SJSA1 (cell line): ENCODE results near the gene LPAR5. TPM values are rescaled to one million over a fixed set of nuclear protein-coding genes. Genes with fewer than 3 reads are reported as not detected.
A peak's percentile ranks its signal among the peaks of the same experiment; 100 is the strongest.

ENCODE experiments used
- DNase-seq, 2 experiments: peaks; one replicate each; pipeline ENCODE4 v3.0.0-alpha.2; 2015 to 2020; ENCODE audit warnings: low spot score in 2 of 2, low read depth in 1 of 2
- H3K27ac ChIP-seq: fragments of 250-450 bp; sonication (Bioruptor Pico); 2 replicates; pipeline ENCODE4 v1.5.1; 2020; ENCODE audit warnings: mild to moderate bottlenecking, moderate library complexity
- H3K27me3 ChIP-seq: fragments of 250-450 bp; sonication (Bioruptor Pico); replicated peaks from 2 replicates; pipeline ENCODE4 v1.5.1; 2020; ENCODE audit warnings: mild to moderate bottlenecking, moderate library complexity
- H3K36me3 ChIP-seq: fragments of 250-450 bp; sonication (Bioruptor Pico); 2 replicates; pipeline ENCODE4 v1.5.1; 2020; ENCODE audit warnings: mild to moderate bottlenecking
- H3K4me1 ChIP-seq: fragments of 250-450 bp; sonication (Bioruptor Pico); replicated peaks from 2 replicates; pipeline ENCODE4 v1.6.1; 2021; ENCODE audit warnings: mild to moderate bottlenecking
- H3K4me3 ChIP-seq: fragments of 250-450 bp; sonication (Bioruptor Pico); 2 replicates; pipeline ENCODE4 v1.5.1; 2020; ENCODE audit warnings: mild to moderate bottlenecking
- H3K9me3 ChIP-seq: fragments of 250-450 bp; sonication (Bioruptor Pico); replicated peaks from 2 replicates; pipeline ENCODE4 v1.5.1; 2020; ENCODE audit warnings: mild to moderate bottlenecking
- total RNA-seq: library from RNA; depleted of rRNA; stranded (reverse); fragments of >200 nt; shearing (Covaris generic); gene quantifications from 2 replicates; pipeline ENCODE4 v1.2.3, GENCODE V29; 2014

The LPAR5 gene
- total RNA-seq, 1 experiment from 2014 or later: not detected

- DNase-seq: no peak
- no peaks in the 10 kb centered on the region for H3K27me3 ChIP-seq
- H3K9me3 ChIP-seq: no peaks in the 10 kb centered on the region
- H3K27ac ChIP-seq: no peak overlapping the region
- H3K4me3 ChIP-seq: no peak overlapping the region
- no peaks in the 10 kb centered on the region for H3K4me1 ChIP-seq
- no peaks in the 10 kb centered on the region for H3K36me3 ChIP-seq
Observed at GRCh38 chr12:6627616-6628015, 8.1 kb downstream of the LPAR5 start.

- Histone ChIP-seq H3K36me3 (no peaks in the 10 kb centered on the region), H3K4me3 (no peak overlapping the region), H3K9me3 (no peaks in the 10 kb centered on the region), H3K27me3 (no peaks in the 10 kb centered on the region), H3K4me1 (no peaks in the 10 kb centered on the region), H3K27ac (no peak overlapping the region)
- DNase-seq: no peak
Observed at GRCh38 chr12:6626654-6627283, 9.0 kb downstream of the LPAR5 start.

GRCh38 chr12:6620885-6621274 lies 14.9 kb downstream of the LPAR5 start:
- H3K27ac ChIP-seq: no peak overlapping the region
- H3K4me1 ChIP-seq: no peaks in the 10 kb centered on the region
- no peaks in the 10 kb centered on the region for H3K9me3 ChIP-seq
- H3K4me3 ChIP-seq: no peak overlapping the region
- H3K36me3 ChIP-seq: no peaks in the 10 kb centered on the region
- DNase-seq: no peak
- H3K27me3 ChIP-seq: no peaks in the 10 kb centered on the region

- no peaks in the 10 kb centered on the region for H3K4me1 ChIP-seq
- H3K4me3 ChIP-seq: no peak overlapping the region
- H3K27me3 ChIP-seq: no peaks in the 10 kb centered on the region
- H3K27ac ChIP-seq: no peak overlapping the region
- H3K9me3 ChIP-seq: no peaks in the 10 kb centered on the region
- no peak for DNase-seq
- no peaks in the 10 kb centered on the region for H3K36me3 ChIP-seq
Observed at GRCh38 chr12:6620137-6620884, 15.4 kb downstream of the LPAR5 start.

- no peaks in the 10 kb centered on the region for H3K27me3 ChIP-seq
- no peak overlapping the region for H3K27ac ChIP-seq
- H3K9me3 ChIP-seq: no peaks in the 10 kb centered on the region
- no peak for DNase-seq
- H3K36me3 ChIP-seq: no peaks in the 10 kb centered on the region
- no peak overlapping the region for H3K4me3 ChIP-seq
- peaks cover 8% of the 10 kb centered on the region for H3K4me1 ChIP-seq
Observed at GRCh38 chr12:6618483-6619225, 17.1 kb downstream of the LPAR5 start.

- no peak for DNase-seq
- peaks cover 25% of the 10 kb centered on the region for H3K4me1 ChIP-seq
- 0 out of 2 replicates have a peak, but pooled peaks cover 2% of the 10 kb centered on the region for H3K9me3 ChIP-seq
- no peak overlapping the region for H3K4me3 ChIP-seq
- no peaks in the 10 kb centered on the region for H3K27me3 ChIP-seq
- H3K27ac ChIP-seq: no peak overlapping the region
- no peaks in the 10 kb centered on the region for H3K36me3 ChIP-seq
Observed at GRCh38 chr12:6615802-6616201, 20.0 kb downstream of the LPAR5 start.

- H3K27me3 ChIP-seq: no peaks in the 10 kb centered on the region
- H3K4me3 ChIP-seq: no peak overlapping the region
- H3K27ac ChIP-seq: peak overlapping the region; percentile 25; the same call in 1 of the 2 replicates
- peaks cover 25% of the 10 kb centered on the region for H3K4me1 ChIP-seq
- no peak for DNase-seq
- no peaks in the 10 kb centered on the region for H3K36me3 ChIP-seq
- H3K9me3 ChIP-seq: 0 out of 2 replicates have a peak, but pooled peaks cover 2% of the 10 kb centered on the region
Observed at GRCh38 chr12:6614513-6615172, 21.1 kb downstream of the LPAR5 start.

GRCh38 chr12:6613776-6614512 lies 21.8 kb downstream of the LPAR5 start:
- Histone ChIP-seq H3K4me3 (no peak overlapping the region), H3K27ac (peak overlapping the region; percentile 25)

GRCh38 chr12:6613015-6613775 lies 22.6 kb downstream of the LPAR5 start:
- peaks cover 26% of the 10 kb centered on the region for H3K4me1 ChIP-seq
- 0 out of 2 replicates have a peak, but pooled peaks cover 2% of the 10 kb centered on the region for H3K9me3 ChIP-seq
- peak; percentile 89 to 92 for DNase-seq
- H3K27me3 ChIP-seq: no peaks in the 10 kb centered on the region
- H3K27ac ChIP-seq: peak overlapping the region; percentile 72
- H3K4me3 ChIP-seq: peak overlapping the region; percentile 15
- H3K36me3 ChIP-seq: no peaks in the 10 kb centered on the region

More at GRCh38 chr12:6613776-6614512, 21.8 kb downstream of the LPAR5 start:
- no peaks in the 10 kb centered on the region for H3K36me3 ChIP-seq
- DNase-seq: peak; percentile 88 to 94
- peaks cover 25% of the 10 kb centered on the region for H3K4me1 ChIP-seq
- H3K27me3 ChIP-seq: no peaks in the 10 kb centered on the region
- H3K9me3 ChIP-seq: 0 out of 2 replicates have a peak, but pooled peaks cover 2% of the 10 kb centered on the region

GRCh38 chr12:6612652-6613014 lies 23.1 kb downstream of the LPAR5 start:
- Histone ChIP-seq H3K9me3 (0 out of 2 replicates have a peak, but pooled peaks cover 2% of the 10 kb centered on the region), H3K36me3 (no peaks in the 10 kb centered on the region), H3K27me3 (no peaks in the 10 kb centered on the region), H3K4me1 (peaks cover 32% of the 10 kb centered on the region), H3K4me3 (no peak overlapping the region), H3K27ac (no peak overlapping the region)
- DNase-seq: no peak

- Histone ChIP-seq H3K36me3 (no peaks in the 10 kb centered on the region), H3K4me1 (peaks cover 33% of the 10 kb centered on the region), H3K27ac (no peak overlapping the region), H3K9me3 (0 out of 2 replicates have a peak, but pooled peaks cover 2% of the 10 kb centered on the region), H3K4me3 (no peak overlapping the region), H3K27me3 (no peaks in the 10 kb centered on the region)
- DNase-seq: no peak
Observed at GRCh38 chr12:6612247-6612646, 23.5 kb downstream of the LPAR5 start.

- Histone ChIP-seq H3K4me3 (no peak overlapping the region), H3K27me3 (no peaks in the 10 kb centered on the region), H3K27ac (no peak overlapping the region), H3K4me1 (peaks cover 46% of the 10 kb centered on the region), H3K9me3 (0 out of 2 replicates have a peak, but pooled peaks cover 2% of the 10 kb centered on the region), H3K36me3 (peaks cover 25% of the 10 kb centered on the region)
- DNase-seq: no peak
Observed at GRCh38 chr12:6608592-6609281, 27.0 kb downstream of the LPAR5 start.
